Hepatocyte (in vitro differentiated cells): ENCODE results near the gene ODAM.

ENCODE experiments used
- CTCF ChIP-seq: fragments of 200-600 bp; sonication (generic); IDR thresholded peaks from 2 replicates; pipeline ENCODE4 v1.5.1; 2016; ENCODE audit warnings: antibody characterized with exemption, mild to moderate bottlenecking; ENCODE audit not compliant: poor library complexity
- EZH2 ChIP-seq: fragments of 200-600 bp; sonication (generic); IDR thresholded peaks from 2 replicates; pipeline ENCODE4 v1.6.1; 2016; ENCODE audit warnings: antibody characterized with exemption, mild to moderate bottlenecking, borderline replicate concordance
- EZH2phosphoT487 ChIP-seq: fragments of 200-600 bp; sonication (generic); IDR thresholded peaks from one replicate; pipeline ENCODE4 v1.6.1; 2018; ENCODE audit warnings: antibody characterized with exemption, mild to moderate bottlenecking, low read depth, moderate library complexity; ENCODE audit not compliant: unreplicated experiment, severe bottlenecking

- TF ChIP-seq CTCF (no peak), EZH2phosphoT487 (no peak), EZH2 (no peak)
Measured at GRCh38 chr4:70191647-70192046, 3.9 kb upstream of the ODAM start.
